ENCODE results near the gene SLC41A3.

SLC41A3 gene

DNA sequence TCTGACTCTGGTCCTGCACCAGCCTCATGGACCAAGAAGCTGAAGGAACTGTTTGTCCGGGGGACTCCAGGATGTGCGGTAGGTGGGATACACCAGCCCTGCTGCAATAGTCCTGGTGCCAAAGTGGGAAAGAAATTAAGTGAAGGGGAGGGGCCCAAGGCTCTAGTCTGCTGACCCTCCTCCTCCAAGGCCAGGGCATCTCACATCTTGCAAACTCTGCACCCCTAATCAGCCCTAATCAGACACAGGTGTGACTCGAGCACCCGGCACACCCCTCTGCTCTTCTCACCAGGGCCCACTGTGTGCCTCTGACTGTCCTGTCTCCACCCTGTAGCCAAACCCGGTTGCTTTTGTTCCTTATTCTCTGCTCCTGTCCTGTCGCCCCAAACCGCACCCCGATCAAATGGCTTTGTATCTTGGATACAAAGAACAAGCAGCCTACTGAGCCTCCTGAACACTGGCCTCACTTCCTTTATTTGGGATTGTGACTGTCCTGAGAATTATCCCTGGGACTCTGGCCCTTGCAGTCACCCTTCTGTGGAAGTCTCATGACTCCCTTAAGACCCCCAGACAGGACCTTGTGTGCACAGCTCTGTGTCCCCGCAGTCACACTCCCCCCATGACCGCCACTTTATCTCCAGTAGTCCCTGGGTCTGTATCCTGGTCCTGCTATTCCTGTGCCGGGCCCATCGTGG lies 26.7 kb upstream of the SLC41A3 start:
- no peak overlapping the region for H3K4me3 ChIP-seq (replicated peaks; ENCODE audit: low read depth, low read length)
- TF ChIP-seq, protein P1, sequence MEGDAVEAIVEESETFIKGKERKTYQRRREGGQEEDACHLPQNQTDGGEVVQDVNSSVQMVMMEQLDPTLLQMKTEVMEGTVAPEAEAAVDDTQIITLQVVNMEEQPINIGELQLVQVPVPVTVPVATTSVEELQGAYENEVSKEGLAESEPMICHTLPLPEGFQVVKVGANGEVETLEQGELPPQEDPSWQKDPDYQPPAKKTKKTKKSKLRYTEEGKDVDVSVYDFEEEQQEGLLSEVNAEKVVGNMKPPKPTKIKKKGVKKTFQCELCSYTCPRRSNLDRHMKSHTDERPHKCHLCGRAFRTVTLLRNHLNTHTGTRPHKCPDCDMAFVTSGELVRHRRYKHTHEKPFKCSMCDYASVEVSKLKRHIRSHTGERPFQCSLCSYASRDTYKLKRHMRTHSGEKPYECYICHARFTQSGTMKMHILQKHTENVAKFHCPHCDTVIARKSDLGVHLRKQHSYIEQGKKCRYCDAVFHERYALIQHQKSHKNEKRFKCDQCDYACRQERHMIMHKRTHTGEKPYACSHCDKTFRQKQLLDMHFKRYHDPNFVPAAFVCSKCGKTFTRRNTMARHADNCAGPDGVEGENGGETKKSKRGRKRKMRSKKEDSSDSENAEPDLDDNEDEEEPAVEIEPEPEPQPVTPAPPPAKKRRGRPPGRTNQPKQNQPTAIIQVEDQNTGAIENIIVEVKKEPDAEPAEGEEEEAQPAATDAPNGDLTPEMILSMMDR (IDR thresholded peaks at IDR 0.05; ENCODE audit: low read length, missing control alignments): no peak
- DNase-seq (ENCODE audit: low read depth): no peak

DNA sequence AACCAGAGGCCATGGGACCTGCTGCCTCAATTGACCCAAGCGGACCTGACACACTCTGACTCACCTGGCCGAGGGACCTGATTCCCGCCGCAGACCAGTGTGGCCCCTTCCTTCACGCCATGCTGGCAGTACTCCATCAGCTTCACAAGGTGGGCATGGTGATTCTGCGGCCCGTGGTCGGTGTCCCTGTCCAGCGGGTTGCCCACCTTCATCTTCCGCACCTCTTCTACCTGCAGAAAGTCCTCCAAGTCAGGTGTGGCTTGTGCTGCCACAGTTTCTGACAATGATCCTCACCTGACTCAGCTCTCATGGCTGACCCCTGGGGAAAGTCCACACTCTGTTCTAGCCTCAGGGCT lies 25.9 kb upstream of the SLC41A3 start:
- H3K4me3 ChIP-seq (replicated peaks; ENCODE audit: low read depth, low read length): no peak overlapping the region
- TF ChIP-seq, protein P1 (IDR thresholded peaks at IDR 0.05; ENCODE audit: low read length, missing control alignments): no peak
- no peak for DNase-seq (ENCODE audit: low read depth)

DNA sequence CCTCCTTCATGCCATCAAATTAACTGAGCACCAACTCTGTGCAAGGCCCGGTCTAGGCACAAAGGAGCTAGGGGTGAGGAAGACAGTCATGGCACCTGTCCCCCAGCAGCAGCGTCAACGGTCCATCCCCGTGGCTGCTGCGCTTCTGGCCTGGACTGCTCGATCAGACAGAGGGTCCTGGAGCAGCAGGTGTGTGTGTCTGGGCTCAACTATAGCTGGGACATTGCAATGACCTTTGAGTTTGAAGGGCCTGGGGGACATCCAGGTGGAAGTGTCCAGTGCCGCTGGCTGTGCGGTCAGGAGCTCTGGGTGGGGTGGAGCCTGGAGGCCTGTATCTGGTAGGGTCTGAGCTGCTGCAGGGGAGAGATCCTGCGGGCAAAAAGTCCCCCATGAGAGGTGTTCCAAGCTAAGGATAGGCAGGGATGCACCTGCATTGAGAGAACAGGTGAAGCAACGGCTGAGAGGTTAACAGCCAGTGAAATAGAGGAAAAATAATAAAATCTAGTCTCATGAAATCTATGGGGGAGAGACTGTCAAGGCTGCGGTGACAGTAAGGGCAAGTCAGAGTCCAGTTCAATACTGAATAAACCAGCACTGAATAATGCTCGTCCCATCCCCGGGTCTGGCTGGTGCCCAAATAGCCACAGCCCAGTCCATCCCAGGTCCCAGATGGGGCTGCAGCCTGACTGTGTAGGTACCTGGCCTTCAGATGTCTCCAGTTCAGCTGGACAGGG lies 25.4 kb upstream of the SLC41A3 start:
- no peak for DNase-seq (ENCODE audit: low read depth)
- H3K4me3 ChIP-seq (replicated peaks; ENCODE audit: low read depth, low read length): no peak overlapping the region
- TF ChIP-seq, protein P1 (IDR thresholded peaks at IDR 0.05; ENCODE audit: low read length, missing control alignments): no peak

DNA sequence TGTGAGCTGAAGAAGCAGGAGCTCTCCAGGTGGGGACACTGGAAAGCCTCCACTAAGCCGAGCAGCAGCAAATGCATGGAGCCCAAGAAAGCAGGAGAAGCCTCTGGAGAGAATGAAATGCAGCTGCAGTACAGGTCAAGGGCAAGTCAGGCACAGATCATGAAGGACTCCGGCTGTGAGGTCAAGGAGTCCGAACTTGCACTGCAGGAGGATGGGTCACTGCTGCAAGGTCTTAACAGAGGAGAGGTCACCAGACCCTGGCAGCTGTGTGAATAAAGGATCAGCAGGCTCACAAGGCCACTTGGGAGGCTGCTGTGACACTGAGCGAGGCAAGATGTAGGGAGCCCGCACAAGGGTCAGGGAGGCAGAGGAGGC lies 24.7 kb upstream of the SLC41A3 start:
- TF ChIP-seq, protein P1 (IDR thresholded peaks at IDR 0.05; ENCODE audit: low read length, missing control alignments): no peak
- DNase-seq (ENCODE audit: low read depth): no peak
- no peak overlapping the region for H3K4me3 ChIP-seq (replicated peaks; ENCODE audit: low read depth, low read length)

DNA sequence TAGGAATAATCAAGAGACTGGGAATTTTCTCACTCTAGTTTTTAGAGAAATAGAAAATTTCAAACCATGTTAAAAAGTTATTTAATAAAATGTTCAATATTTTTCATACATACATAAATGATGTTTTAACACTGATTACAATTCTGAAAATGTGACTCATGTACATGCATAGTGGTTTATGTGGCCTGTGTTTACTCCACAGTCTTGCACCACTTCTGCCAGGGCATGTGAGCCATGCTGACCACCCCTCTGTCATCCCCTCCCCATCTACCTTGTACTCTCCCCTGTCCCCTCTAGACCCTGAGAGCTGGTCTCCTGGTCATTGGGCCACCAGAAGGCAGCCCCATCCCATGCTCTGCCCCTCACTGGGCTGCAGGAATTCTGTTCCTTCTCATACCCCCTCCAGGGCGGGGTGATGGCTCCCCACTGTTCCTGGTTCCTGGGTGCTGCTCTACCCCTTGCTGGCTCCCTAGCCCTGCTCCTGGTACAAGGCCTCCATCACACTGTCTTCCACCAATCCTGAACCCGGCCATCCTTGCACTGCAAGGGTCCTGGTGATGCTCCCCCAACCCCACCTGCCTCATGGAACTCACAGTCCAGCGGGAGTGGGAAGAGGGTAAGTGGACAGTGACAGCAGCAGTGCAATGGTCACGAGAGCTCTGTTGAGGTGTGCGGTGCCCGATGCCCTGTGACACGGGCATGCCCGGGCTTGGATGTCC lies 24.2 kb upstream of the SLC41A3 start:
- no peak overlapping the region for H3K4me3 ChIP-seq (replicated peaks; ENCODE audit: low read depth, low read length)
- no peak for DNase-seq (ENCODE audit: low read depth)
- TF ChIP-seq, protein P1 (IDR thresholded peaks at IDR 0.05; ENCODE audit: low read length, missing control alignments): no peak

DNA sequence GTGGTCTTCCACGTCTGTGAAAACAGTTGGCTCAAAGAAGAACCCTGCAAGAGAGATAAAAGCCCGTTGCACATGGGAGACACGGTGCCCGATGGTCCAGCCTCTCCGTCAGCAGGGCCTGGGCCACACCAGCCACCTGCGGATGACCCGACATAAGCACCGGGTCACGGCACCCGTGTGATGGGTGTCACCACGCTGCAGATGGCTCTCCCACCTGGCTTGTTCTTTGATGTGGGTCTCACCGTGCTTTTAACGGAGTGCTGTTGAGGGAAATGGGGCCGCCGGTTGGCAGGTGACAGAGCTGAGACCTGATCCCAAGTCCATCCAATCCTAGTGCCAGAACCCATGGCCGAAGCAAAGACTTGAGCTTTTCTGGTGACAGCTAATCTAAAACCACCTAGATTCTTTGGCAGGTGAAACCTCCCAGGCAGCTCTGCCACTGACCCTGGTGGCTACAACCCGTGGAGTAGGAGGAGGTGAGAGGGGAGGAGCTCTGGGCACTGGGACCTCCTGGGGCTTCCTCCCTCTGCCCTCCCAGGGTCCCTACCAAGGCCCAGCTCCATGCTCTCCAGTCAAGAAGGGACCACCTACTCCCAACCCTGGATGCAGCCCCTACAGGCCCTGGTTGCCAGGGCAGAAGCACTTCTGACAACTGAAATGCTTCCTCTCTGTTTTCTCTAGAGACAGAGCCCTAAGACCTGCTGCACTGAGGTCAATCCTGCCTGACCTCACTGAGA lies 23.4 kb upstream of the SLC41A3 start:
- DNase-seq (ENCODE audit: low read depth): no peak
- TF ChIP-seq, protein P1 (IDR thresholded peaks at IDR 0.05; ENCODE audit: low read length, missing control alignments): no peak
- no peak overlapping the region for H3K4me3 ChIP-seq (replicated peaks; ENCODE audit: low read depth, low read length)
